ENCODE measurements around the gene FBXL13.
"Not testable (repeated sequence)": the region's sequence is repeated elsewhere in the genome, so short reads cannot be mapped to it uniquely, and the experiment has no call there.

Gene FBXL13

DNA sequence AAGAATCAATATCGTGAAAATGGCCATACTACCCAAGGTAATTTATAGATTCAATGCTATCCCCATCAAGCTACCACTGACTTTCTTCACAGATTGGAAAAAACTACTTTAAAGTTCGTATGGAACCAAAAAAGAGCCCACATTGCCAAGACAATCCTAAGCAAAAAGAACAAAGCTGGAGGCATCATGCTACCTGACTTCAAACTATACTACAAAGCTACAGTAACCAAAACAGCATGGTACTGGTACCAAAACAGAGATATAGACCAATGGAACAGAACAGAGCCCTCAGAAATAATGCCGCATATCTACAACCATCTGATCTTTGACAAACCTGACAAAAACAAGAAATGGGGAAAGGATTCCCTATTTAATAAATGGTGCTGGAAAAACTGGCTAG, 53.7 kb downstream of the FBXL13 start:
- not testable (repeated sequence) for DNase-seq

DNA sequence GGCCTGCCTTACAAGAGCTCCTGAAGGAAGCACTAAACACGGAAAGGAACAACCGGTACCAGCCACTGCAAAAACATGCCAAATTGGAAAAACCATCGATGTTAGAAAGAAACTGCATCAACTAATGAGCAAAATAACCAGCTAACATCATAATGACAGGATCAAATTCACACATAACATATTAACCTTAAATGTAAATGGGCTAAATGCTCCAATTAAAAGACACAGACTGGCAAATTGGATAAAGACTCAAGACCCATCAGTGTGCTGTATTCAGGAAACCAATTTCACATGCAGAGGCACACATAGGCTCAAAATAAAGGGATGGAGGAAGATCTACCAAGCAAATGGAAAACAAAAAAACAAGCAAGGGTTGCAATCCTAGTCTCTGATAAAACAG, 56.3 kb downstream of the FBXL13 start:
- DNase-seq = not testable (repeated sequence)

DNA sequence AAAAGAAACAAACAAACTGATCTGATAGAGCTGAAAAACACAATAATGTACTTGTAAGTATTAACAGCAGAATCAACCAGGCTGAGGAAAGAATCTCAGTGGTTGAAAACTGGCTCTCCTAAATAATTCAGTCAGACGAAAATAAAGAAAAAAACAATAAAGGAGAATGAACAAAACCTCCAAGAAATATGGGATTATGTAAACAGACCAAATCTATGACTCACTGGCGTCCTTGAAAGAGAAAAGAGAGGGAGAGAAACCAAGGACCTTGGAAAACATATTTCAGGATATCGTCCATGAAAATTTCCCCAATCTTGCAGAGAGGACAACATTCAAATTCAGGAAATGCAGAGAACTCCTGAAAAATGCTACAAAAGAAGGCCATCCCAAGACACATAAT, 62.9 kb downstream of the FBXL13 start:
- DNase-seq = no peak

DNA sequence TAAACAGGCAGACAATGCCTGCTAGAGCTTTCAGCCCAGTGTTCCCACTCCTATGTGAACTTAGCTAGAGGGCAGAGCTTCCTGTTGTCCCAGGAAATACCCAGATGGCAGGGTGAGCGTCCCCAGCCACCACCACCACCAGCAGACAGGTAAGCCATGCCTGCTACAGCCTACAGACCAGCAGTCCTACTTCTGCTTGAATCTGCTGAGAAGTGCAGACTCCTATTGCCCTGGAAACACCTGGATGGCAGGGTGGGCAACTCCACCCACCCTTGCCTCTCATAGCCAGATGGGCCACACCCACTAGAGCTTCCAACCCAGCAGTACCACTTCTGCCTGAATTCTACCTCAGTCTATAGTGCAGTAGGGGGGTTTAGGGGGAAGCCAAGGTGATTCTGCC, 64.4 kb downstream of the FBXL13 start:
- DNase-seq = no peak

DNA sequence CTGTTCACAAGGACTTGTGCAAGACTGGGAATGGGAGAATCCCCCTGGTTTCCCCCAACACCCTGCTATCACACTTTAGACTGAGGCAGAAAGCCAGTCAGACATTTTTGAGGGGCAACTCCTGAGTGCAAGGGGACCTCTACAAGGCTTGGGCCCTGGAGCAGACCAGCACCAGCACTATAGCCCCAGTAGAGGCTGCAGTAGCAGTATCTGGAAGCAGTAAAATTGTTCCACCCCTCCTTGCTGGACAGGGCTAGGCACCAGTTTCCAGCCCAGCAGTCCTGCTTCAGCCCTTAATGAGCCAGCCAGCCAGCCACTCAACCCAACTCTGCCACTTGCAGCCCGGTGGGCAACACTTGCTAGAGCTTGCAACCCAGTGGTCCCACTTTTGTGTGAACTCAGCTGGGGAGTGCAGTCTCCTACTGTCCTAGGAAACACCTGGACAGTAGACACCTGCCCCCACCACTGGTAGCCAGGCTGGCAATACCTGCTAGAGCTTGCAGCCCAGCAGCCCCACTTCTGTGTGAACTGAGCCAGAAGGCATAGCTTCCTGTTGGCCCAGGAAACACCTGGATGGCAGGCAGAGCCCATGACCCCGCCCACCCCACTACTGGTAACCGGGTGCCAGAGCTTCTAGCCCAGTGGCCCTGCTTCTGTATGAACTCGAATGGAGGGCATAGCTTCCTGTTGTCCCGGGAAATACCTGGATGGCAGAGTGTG, 65.0 kb downstream of the FBXL13 start:
- DNase-seq = no peak

DNA sequence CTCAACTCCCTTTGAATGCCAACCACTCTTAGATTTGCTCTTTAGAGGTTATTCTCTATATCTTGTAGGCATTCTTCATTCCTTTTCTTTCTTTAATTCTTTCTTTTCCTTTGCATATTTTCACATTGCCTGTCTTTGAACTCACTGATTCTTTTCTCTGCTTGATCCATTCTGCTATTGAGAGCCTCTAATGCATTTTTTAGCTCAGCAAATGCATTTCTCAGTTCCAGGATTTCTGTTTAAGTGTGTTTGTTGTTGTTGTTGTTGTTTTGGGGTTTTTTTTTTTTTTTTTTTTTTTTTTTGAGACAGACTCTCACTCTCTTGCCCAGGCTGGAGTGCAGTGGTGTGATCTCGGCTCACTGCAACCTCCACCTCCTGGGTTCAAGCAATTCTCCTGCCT, 71.6 kb downstream of the FBXL13 start:
- DNase-seq = no peak

DNA sequence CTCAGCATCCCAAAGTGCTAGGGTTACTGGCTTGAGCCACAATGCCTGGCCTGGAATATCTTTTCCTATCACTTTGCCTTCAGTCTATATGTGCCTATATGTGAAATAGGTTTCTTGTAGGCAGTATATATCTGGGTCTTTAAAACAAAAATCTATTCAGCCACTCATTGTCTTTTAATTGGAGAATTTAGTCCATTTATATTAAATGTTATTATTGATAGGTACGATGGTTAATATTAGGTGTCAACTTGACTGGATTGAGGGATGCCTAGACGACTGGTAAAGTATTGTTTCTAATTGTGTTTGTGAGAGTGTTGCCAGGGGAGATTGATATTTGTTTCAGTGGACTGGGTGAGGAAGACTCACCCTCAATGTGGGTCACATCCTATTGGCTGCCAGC, 73.4 kb downstream of the FBXL13 start:
- DNase-seq = no peak

DNA sequence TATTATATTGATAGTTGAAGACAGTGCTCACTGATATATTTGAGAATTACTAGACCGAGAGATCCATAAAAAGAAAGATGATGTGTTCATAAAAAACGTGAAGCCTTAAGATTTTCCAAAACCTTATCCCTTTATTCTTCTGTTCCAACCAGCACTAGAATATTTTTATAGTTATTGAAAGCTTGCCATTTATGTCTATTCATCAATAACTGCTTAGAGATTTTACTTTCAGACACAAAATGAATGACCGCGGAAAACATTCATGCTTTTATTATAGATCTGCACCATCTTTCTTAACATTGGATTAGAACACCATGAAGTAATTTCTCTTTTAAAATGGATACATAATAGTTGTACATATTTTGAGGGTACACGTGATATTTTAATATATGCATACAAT, 77.6 kb downstream of the FBXL13 start:
- DNase-seq = no peak

DNA sequence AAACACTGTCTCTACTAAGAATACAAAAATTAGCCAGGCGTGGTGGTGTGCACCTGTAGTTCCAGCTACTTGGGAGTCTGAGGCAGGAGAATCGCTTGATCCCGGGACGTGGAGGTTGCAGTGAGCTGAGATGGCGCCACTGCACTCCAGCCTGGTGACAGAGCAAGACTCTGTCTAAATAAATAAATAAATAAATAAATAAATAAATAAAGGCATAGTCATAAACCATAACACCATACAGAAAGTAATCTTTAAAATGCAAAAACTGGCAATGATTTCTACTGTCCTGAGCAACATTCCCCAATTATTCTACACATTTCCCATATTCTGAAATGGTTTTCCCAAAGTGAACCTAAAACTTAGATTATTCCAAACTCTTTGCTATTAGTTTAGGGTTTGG, 79.0 kb downstream of the FBXL13 start:
- DNase-seq = not testable (repeated sequence)

DNA sequence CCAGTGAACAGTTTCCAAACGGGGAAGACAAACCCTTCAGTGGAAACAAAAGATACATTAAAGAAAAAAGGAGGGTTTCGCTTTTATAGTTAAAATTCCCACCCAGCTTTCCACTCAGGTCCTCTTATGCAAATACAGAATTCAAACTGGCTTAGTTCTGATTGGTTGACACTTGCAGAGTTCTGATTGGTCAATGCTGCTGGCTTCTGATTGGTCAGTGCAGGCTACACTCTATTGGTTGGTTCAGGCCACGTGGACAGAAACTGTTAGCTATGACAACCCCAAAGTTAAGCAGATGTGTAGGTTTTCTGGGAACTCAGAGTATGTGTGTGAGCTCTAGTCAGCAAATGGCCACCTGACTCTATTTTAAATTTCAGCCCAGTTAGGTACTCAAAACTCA, 80.0 kb downstream of the FBXL13 start:
- no peak for DNase-seq

DNA sequence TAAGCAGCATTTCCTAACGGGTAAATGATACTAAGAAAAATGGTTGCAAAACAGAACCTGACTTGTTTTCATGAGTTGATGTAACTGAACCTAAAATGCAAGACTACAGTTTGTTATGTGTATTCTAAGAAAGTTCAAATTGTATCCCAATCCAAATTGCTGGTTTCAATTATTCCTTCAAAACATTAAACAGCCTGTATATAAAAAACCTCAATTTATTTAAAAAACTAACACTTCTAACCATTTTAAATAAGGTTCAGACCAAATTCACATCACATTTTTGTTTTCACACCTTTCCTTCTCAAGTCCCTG, 80.9 kb downstream of the FBXL13 start:
- no peak for DNase-seq

DNA sequence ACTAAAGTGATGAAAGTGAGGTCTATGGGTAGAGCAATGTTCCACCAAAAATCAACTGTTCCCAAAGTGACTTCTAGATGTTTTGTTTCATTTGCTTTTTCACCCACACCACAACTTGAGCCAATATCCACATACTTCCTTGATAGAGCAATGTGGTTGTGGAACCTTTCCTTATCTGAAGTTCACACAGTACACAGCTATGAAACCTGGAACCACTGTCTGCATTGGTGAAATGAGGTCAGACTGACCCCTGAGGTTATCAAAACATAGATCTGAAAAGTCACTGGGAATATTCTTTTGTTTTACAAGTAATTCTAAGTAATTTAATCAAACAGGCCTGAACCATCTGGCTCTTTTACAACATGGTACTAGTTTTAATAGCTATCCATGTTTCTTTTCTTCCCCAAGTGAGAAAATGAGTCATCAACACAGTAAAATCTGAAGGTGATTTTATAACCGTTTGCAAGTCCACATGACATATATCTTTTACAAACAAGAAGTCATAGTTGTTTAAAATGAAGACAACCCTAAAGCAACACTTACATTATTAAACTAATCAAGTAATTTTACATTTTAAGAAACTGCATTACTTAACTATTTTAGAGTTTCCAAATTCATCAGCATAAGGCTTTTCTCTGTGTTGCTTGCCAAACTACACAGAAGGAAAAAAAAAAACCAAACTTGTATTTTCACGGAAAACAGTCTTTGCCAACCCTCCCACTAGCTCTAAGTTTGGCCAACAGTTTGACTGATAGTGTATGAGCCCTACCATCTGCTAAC, 81.5 kb downstream of the FBXL13 start:
- no peak for DNase-seq

DNA sequence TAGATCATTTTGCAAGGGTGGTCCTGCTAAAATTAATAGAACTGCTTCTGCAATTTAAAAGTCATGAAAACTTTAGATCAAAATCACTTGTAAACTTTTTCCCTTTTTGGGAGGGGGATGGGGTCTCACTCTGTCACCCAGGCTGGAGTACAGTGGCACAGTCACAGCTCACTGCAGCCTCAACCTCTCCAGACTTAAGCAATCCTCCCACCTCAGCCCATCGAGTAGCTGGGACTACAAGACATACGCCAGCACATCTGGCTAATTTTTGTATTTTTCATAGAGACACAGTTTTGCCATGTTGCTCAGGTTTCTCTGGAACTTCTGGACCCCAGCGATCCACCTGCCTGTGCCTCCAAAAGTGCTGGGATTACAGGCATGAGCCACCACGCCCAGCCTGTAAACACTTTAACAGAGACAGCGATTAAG, 82.1 kb downstream of the FBXL13 start:
- DNase-seq = no peak

DNA sequence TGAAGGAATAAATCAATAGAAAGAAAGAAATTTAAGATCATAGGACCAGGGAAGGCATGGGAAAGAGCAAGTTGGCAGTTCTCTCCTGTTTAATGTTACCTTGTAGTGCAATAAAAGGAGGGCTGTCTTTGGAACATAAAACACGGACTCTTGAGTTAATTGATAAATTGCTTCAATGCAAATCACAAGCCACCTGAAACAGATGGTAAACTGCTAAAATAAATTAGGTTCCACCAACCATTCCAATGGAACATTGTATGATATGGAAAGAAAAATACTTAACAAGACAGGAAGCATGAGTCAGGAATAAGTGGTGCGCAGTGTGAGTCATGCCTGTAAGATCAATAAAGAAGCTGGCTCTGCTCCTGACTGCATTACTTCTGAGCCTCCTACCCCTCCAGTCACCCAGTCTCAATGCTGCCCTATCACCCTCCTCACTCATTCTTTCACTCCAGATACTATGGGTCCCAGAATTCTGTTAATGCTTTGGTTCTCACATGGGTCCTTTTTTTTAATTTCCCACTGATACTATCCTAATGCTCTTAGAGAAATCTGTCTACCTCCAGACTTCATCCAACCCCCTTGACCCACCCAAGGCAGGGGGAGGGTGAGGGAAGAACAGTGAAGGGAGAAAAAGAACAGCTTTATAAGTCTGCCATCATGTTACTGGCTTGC, 82.9 kb downstream of the FBXL13 start:
- no peak for DNase-seq

DNA sequence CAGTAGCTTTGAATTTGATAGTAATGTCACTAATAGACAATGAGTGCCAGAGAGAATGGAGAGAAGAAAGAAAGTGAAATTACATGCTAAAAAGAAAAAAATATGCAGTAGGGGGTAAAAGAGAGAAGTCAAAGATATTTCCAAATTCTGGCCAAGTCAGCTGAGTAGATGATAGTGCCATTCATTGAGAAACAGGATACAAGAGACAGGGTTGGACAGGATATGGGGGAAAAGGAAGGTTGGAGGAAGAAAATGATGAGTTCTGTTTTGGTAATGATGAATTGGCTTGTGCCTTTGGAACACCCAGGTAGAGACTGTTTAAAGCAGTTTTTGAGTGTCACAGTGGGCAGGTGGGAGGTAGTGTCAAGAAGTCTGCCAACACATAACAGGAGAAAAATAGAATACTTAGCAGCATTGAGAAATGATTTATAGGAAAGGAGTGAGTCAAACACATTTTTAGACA, 83.5 kb downstream of the FBXL13 start:
- no peak for DNase-seq

DNA sequence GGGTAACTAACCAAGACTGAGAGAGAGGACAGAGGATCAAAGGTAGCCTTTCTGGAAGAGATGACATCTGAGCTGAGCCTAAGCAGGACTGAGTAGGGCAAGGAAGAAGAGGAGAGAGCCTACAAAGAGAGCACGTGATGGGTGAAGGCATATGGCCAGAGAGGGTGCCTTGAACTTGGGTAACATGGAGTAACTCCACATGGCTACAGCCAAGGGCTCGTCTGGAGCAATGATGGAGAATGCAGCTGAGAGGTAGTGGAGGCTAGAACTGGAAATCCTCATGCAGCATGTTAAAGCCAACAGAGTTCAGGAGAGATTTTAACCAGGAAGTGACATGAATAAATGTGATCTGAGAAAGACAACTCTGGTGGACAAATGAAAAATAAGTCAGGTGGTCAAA, 84.0 kb downstream of the FBXL13 start:
- DNase-seq = no peak

DNA sequence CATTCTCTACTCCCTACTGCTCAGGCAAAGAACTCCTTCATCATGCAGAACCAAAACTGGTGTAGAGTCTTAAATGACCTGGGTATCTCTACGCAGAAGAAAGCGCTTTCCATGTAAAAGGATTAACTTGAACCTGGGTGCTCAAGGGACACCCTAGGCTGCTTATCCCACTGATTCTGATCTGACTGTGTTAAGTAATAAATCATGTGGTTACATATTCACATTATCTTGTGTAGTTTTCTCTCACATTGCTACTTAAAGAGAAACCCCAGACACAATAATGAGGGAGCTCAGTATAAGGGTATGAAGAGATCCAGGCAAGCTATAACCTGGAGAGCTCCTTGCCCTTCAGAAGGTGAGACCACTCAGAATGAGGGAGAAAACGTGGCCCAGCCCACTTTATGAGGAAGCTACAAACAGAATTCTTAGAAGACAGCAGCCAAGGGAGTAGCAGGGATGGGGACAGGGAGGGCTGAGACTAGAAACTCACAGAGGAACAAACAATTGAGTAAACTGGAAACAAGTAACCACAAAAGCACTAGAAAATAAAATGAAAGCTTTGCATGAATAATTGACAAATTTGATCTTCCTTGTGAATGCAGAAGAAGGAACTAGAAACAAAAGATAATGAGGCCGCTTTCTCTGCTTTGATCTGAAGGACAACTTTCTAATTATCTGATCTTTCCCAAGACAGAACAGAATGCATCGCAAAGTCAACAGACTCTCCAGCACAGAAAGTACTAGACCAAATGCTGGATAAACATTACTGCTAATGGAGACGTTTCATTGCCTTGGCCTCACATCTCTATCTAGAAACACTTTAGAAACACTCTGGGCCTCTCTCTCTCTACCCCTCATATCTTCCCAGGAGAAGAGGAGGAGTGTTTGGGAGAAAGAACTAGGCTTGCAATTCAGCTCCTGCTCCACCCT, 85.7 kb downstream of the FBXL13 start:
- no peak for DNase-seq

DNA sequence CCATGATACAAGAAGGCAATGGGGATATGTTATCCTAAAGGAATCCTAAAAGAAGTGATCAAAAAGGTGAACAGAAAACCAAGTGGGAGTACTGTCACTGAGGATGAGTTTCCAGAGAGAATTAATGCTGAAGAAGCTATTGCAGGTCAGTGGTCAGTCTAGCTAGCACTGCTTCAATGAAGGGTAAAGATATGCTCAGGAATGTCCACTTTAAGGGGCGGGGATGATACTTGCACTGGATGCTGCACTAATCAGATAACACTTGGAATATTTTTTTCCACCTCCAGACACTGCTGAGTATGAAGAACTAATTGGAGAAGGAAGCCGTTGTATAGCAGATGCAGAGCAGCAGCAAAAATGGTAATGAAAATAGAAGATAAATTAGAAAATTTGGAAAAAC, 86.5 kb downstream of the FBXL13 start:
- no peak for DNase-seq

DNA sequence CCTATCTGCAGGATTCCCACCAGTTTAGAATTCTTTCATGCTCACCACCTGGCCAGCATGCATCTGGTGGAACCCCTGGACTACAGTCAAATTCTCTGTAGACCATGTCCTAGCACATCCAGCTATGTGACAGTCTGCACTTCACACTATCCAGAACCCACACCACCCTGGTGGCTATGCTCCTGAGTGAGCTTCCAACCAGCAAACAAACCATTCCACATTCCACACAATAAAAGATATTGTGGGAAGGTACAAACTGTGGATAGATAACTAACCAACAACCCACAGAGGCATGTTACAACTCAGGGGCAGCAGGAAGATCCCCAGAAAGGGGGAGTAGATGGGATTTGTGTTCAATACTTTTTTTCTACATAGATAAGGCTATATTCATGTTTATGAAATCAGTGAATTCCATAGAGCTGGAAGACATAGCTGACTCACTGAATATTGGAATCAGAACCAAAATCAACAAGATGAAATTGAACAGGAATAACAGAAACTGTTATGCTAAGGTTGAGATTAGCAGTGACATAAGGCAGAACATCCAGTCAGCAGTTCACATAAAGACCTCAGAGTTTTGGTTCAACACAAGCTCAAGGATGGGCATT, 89.3 kb downstream of the FBXL13 start:
- no peak for DNase-seq

DNA sequence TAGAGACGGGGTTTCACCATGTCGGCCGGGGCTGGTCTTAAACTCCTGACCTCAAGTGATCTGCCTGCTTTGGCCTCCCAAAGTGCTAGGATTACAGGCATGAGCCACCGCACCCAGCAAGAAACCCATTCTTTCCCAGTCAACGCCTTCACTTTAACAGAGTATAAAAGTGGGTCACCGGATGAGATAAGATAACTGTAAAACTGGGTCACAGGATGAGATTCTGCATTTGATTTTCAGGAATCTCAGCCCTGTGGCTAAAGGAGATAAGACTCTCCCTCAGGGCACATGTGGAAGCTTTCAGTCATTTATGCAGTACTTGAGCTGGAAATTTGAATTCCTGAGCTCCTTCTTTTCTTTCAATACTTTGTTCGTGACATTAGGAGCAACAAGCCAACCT, 91.0 kb downstream of the FBXL13 start:
- DNase-seq = no peak

DNA sequence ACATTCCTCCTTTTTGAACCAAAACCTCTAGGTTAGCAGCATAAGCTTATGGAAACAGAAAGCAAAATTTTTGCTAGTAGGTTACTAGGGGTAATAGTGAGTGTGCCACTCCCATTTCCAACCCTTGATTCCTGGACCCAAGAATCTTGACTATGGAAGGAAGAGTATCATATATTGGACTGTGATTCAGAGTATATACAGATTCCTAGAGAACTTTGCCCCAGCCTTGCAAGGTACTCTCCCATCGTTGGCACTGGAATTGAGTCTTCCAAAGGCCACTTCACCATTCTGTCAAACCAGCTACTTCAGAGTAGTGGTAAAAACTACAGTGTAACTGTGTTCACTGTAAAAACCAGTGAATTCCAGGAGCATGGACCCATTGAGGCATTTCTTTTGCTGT, 92.4 kb downstream of the FBXL13 start:
- DNase-seq = no peak

DNA sequence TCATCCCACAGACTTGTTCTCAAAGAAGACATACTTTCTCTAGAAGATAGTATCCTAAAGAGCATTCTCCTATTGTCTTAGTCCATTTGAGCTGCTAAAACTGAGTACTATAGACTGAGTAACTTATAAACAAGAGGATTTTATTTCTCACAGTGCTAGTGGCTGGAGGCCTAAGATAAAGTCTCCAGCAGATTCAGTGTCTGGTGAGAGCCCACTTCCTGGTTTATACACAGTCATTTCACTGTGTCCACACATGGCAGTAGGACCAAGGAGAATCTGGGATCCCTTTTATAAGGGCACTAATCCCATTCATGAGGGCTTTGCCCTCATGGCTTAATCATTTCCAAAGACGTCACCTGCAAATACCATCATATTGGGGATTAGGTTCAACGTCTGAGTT, 93.1 kb downstream of the FBXL13 start:
- DNase-seq = no peak

DNA sequence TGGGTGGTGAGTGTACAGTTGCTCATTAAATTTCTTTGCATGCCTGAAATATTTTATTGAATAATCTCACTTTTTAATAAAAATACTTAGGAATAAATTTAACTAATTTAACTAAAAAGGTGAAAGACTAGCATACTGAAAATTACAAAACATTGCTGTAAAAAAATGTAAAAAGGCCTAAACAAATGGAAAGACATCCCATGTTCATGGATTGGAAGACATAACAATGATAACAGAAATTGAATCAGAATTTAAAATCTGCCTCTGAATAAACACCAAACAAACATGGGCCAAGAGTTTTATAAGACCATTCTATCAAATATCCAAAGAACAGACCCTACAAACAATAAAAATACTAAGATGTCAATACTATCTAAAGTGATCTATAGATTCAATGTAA, 94.9 kb downstream of the FBXL13 start:
- no peak for DNase-seq
